Measurements from ENCODE around the gene PLP2. TPM values are rescaled to one million over a fixed set of nuclear protein-coding genes. Genes with fewer than 3 reads are reported as not detected.

Gene PLP2
- total RNA-seq, 1 donor from 2014 or later: 51.6 TPM

- Histone ChIP-seq H3K27ac (peak overlapping the region; percentile 81), H3K27me3 (no peaks in the 10 kb centered on the region), H3K4me3 (peak overlapping the region; percentile 57 to 78), H3K4me1 (no peaks in the 10 kb centered on the region), H3K9me3 (no peaks in the 10 kb centered on the region), H3K36me3 (no peaks in the 10 kb centered on the region)
- intact Hi-C loops (cut with DNase I): loop anchor here (1.0 to 2.0 kb wide), 4 partner anchors 9 to 233 kb away; partner anchors contain the start of genes PPP1R3F and SYP
- DNase-seq (ENCODE audit: low spot score in 2 of 2): no peak
- no peak for TF ChIP-seq CTCF (IDR thresholded peaks at IDR 0.05)
These were observed 19.9 kb downstream of the PLP2 start for GRCh38 chrX:49191574-49192011.

- intact Hi-C loops (cut with DNase I): no loop called here
- DNase-seq (ENCODE audit: low spot score in 2 of 2): no peak
- TF ChIP-seq CTCF (IDR thresholded peaks at IDR 0.05): peak in 2 of 3 experiments; percentile 39 to 44
These were observed 21.1 kb downstream of the PLP2 start for GRCh38 chrX:49192722-49193328.

GRCh38 chrX:49193542-49193964 is 21.9 kb downstream of the PLP2 start:
- no peak for DNase-seq (ENCODE audit: low spot score in 2 of 2)
- Histone ChIP-seq H3K27ac (no peak overlapping the region), H3K4me3 (no peak overlapping the region), H3K9me3 (no peaks in the 10 kb centered on the region), H3K36me3 (no peaks in the 10 kb centered on the region), H3K27me3 (no peaks in the 10 kb centered on the region), H3K4me1 (no peaks in the 10 kb centered on the region)
- intact Hi-C loops (cut with DNase I): no loop called here
- no peak for TF ChIP-seq CTCF (IDR thresholded peaks at IDR 0.05)

More at GRCh38 chrX:49192722-49193328, 21.1 kb downstream of the PLP2 start:
- no peaks in the 10 kb centered on the region for H3K27me3 ChIP-seq
- no peaks in the 10 kb centered on the region for H3K9me3 ChIP-seq
- no peaks in the 10 kb centered on the region for H3K36me3 ChIP-seq
- H3K27ac ChIP-seq: no peak overlapping the region
- H3K4me1 ChIP-seq: no peaks in the 10 kb centered on the region
- no peak overlapping the region for H3K4me3 ChIP-seq

GRCh38 chrX:49197543-49198087 is 25.9 kb downstream of the PLP2 start:
- Histone ChIP-seq H3K27ac (no peak overlapping the region), H3K9me3 (no peaks in the 10 kb centered on the region), H3K27me3 (no peaks in the 10 kb centered on the region), H3K36me3 (no peaks in the 10 kb centered on the region), H3K4me3 (no peak overlapping the region), H3K4me1 (no peaks in the 10 kb centered on the region)
- no peak for DNase-seq (ENCODE audit: low spot score in 2 of 2)
- intact Hi-C loops (cut with DNase I): no loop called here
- TF ChIP-seq CTCF (IDR thresholded peaks at IDR 0.05): no peak

- Histone ChIP-seq H3K4me3 (no peak overlapping the region), H3K9me3 (no peaks in the 10 kb centered on the region), H3K36me3 (no peaks in the 10 kb centered on the region), H3K27me3 (no peaks in the 10 kb centered on the region), H3K27ac (peak overlapping the region in 1 of 2 donors; percentile 1), H3K4me1 (no peaks in the 10 kb centered on the region)
- DNase-seq (ENCODE audit: low spot score in 2 of 2): no peak
- no peak for TF ChIP-seq CTCF (IDR thresholded peaks at IDR 0.05)
- intact Hi-C loops (cut with DNase I): no loop called here
These were observed 27.0 kb downstream of the PLP2 start for GRCh38 chrX:49198540-49199314.
